ENCODE results near the gene SASH1. TPM values are rescaled to one million over a fixed set of nuclear protein-coding genes. Genes with fewer than 3 reads are reported as not detected.

SASH1 gene
- total and polyA plus RNA-seq, 7 donors = 3.2 to 101 (median 40.5) TPM

GRCh38 chr6:148422085-148422484, 79.4 kb downstream of the SASH1 start:
- Histone ChIP-seq H3K4me1 (peaks cover 0 to 9% (median 0%) of the 10 kb centered on the region in 4 donors), H3K4me3 (no peak overlapping the region), H3K36me3 (no peaks in the 10 kb centered on the region), H3K27me3 (no peaks in the 10 kb centered on the region), H3K9me3 (no peaks in the 10 kb centered on the region), H3K27ac (no peak overlapping the region)
- intact Hi-C loops (cut with DNase I) = no loop called here
- DNase-seq = no peak
- 85 to 87% methylated on average over 4 of the region's 4 CpGs for WGBS, 2 donors
- TF ChIP-seq POLR2A (IDR thresholded peaks at IDR 0.05) = no peak
- no peak for TF ChIP-seq CTCF (IDR thresholded peaks at IDR 0.05)
- no peak for TF ChIP-seq POLR2AphosphoS5 (IDR thresholded peaks at IDR 0.05)
- TF ChIP-seq EP300 (IDR thresholded peaks at IDR 0.05) = no peak

GRCh38 chr6:148423133-148423532, 80.5 kb downstream of the SASH1 start:
- no peak for TF ChIP-seq POLR2AphosphoS5 (IDR thresholded peaks at IDR 0.05)
- TF ChIP-seq CTCF (IDR thresholded peaks at IDR 0.05) = no peak
- no peak for TF ChIP-seq EP300 (IDR thresholded peaks at IDR 0.05)
- no peak for TF ChIP-seq POLR2A (IDR thresholded peaks at IDR 0.05)
- no peak for DNase-seq
- Histone ChIP-seq H3K9me3 (no peaks in the 10 kb centered on the region), H3K27ac (peak overlapping the region in 1 of 4 donors; percentile 64), H3K4me1 (peaks cover 0 to 9% (median 0%) of the 10 kb centered on the region in 4 donors), H3K27me3 (no peaks in the 10 kb centered on the region), H3K36me3 (no peaks in the 10 kb centered on the region), H3K4me3 (no peak overlapping the region)
- intact Hi-C loops (cut with DNase I) = no loop called here
- WGBS, 2 donors = 75 to 81% methylated on average over 4 of the region's 4 CpGs

- peak overlapping the region in 1 of 4 donors; percentile 64 for H3K27ac ChIP-seq
- intact Hi-C loops (cut with DNase I) = no loop called here
- H3K4me1 ChIP-seq = peaks cover 0 to 9% (median 0%) of the 10 kb centered on the region in 4 donors
- H3K27me3 ChIP-seq = no peaks in the 10 kb centered on the region
- 48 to 74% methylated on average over 9 of the region's 9 CpGs for WGBS, 2 donors
- no peak for DNase-seq
- TF ChIP-seq POLR2AphosphoS5 (IDR thresholded peaks at IDR 0.05) (no peak), EP300 (IDR thresholded peaks at IDR 0.05) (no peak), CTCF (IDR thresholded peaks at IDR 0.05) (no peak), POLR2A (IDR thresholded peaks at IDR 0.05) (no peak)
- no peaks in the 10 kb centered on the region for H3K36me3 ChIP-seq
- H3K4me3 ChIP-seq = no peak overlapping the region
- H3K9me3 ChIP-seq = no peaks in the 10 kb centered on the region
Measured at GRCh38 chr6:148423601-148424270, 81.1 kb downstream of the SASH1 start.

GRCh38 chr6:148425443-148425842, 82.8 kb downstream of the SASH1 start:
- no peak for TF ChIP-seq POLR2AphosphoS5 (IDR thresholded peaks at IDR 0.05)
- TF ChIP-seq CTCF (IDR thresholded peaks at IDR 0.05) = no peak
- TF ChIP-seq EP300 (IDR thresholded peaks at IDR 0.05) = no peak
- TF ChIP-seq POLR2A (IDR thresholded peaks at IDR 0.05) = no peak
- intact Hi-C loops (cut with DNase I) = no loop called here
- no peak overlapping the region for H3K4me3 ChIP-seq
- 94 to 97% methylated on average over 2 of the region's 2 CpGs for WGBS, 2 donors
- H3K9me3 ChIP-seq = no peaks in the 10 kb centered on the region
- peaks cover 0 to 9% (median 0%) of the 10 kb centered on the region in 4 donors for H3K4me1 ChIP-seq
- DNase-seq = no peak
- no peaks in the 10 kb centered on the region for H3K27me3 ChIP-seq
- no peaks in the 10 kb centered on the region for H3K36me3 ChIP-seq
- H3K27ac ChIP-seq = no peak overlapping the region

Data from sigmoid colon (tissue), 7 donors.